Lower leg skin (tissue), 4 donors: Measurements from ENCODE around the gene RALGAPA2. TPM values are rescaled to one million over a fixed set of nuclear protein-coding genes. Genes with fewer than 3 reads are reported as not detected.

Experiments
- DNase-seq, 2 donors: peaks; one replicate each; pipeline ENCODE4 v3.0.0-alpha.2; 2019; ENCODE audit warnings: low spot score in 2 of 2
- H3K4me3 ChIP-seq: fragments of 200-600 bp; sonication (generic); 2 replicates; pipeline ENCODE4 v1.5.1; 2017; ENCODE audit warnings: mild to moderate bottlenecking, low read depth; ENCODE audit not compliant: poor library complexity, severe bottlenecking
- POLR2A ChIP-seq, 2 donors: fragments of 450-650 bp; IDR thresholded peaks; one replicate each; pipeline ENCODE4 v1.6.1; 2016 to 2017; ENCODE audit warnings: antibody characterized with exemption in 2 of 2, mild to moderate bottlenecking in 1 of 2, moderate library complexity in 1 of 2
- WGBS, 2 donors: methylation state at CpG; one replicate each; pipeline ENCODE4 v1.1.5; 2018; 5-methylcytosine and 5-hydroxymethylcytosine counted together
- intact Hi-C: fragments of 100-400 bp; cut with DNase I; formaldehyde crosslinking; loops from one replicate; pipeline ENCODE4 v1.15.0; 2023; ENCODE audit warnings: low total_unique reads
- total RNA-seq, 4 donors: library from RNA; depleted of rRNA; stranded (reverse); fragments of >200 nt; gene quantifications; one replicate each; pipeline ENCODE4 v1.1.0, GENCODE V29; 2016
- TF ChIP-seq, protein P1 (sequence below), 3 donors: fragments of 450-650 bp; IDR thresholded peaks; one replicate each; pipeline ENCODE4 v1.5.1; 2016; ENCODE audit warnings: antibody characterized with exemption in 3 of 3, mild to moderate bottlenecking in 3 of 3, moderate library complexity in 2 of 3

Gene RALGAPA2
- total RNA-seq, 4 donors from 2014 or later = 56.1 to 78.8 (median 60.8) TPM

DNA sequence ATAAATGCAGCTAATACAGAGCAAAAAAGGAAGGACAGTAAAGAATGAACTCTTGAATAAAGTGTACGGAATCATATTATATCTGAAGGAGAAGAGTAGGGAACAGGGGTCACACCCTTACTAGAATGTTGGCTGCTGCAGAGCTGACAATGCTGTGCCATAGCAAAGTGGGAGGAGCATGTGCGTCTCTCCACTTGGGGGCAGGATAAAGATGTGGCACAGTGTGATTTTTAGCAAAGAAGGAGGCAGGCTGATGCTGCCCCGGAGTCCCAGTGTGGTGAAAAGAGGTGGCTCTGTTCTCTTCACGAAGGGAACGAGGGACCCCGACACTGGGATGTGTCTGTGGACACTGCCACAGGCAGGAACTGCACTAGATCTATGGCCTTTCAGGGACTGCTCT is 277.0 kb downstream of the RALGAPA2 start:
- 84 to 88% methylated on average over 6 of the region's 6 CpGs for WGBS, 2 donors
- TF ChIP-seq POLR2A (IDR thresholded peaks at IDR 0.05) = no peak
- TF ChIP-seq, protein P1, sequence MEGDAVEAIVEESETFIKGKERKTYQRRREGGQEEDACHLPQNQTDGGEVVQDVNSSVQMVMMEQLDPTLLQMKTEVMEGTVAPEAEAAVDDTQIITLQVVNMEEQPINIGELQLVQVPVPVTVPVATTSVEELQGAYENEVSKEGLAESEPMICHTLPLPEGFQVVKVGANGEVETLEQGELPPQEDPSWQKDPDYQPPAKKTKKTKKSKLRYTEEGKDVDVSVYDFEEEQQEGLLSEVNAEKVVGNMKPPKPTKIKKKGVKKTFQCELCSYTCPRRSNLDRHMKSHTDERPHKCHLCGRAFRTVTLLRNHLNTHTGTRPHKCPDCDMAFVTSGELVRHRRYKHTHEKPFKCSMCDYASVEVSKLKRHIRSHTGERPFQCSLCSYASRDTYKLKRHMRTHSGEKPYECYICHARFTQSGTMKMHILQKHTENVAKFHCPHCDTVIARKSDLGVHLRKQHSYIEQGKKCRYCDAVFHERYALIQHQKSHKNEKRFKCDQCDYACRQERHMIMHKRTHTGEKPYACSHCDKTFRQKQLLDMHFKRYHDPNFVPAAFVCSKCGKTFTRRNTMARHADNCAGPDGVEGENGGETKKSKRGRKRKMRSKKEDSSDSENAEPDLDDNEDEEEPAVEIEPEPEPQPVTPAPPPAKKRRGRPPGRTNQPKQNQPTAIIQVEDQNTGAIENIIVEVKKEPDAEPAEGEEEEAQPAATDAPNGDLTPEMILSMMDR (IDR thresholded peaks at IDR 0.05) = no peak
- no peak overlapping the region for H3K4me3 ChIP-seq
- DNase-seq = no peak
- intact Hi-C loops = no loop called here

DNA sequence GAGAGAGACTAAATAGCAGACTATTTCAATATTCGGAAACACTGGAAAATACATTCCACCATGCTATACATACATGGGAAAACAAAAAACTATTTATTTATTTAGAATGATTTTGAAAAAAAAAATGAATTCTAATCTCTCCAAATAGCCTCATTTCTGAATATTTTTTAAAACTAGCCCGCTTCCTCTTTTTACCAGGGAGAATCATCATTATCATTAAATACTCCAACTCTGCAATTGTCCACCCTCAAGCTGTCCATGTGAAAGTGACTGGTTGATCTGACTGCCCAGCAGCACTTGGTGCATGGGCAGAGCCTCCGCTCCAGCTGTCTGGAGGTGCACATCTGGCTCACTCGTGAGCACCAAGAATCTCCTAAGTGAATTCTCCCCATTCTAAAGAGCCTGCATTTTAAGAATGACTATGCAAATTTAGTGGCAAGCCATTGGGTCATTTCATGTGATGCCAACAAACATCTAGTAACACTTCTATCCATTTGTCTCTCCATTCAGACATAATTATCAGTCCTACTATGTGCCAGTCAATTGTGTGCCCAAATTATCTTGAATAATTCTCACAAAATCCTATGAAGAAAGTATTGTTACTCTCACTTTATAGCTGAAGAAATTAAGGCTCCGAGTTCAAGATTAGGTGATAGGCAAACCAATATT is 279.7 kb downstream of the RALGAPA2 start:
- TF ChIP-seq, protein P1 (IDR thresholded peaks at IDR 0.05) = no peak
- TF ChIP-seq POLR2A (IDR thresholded peaks at IDR 0.05) = no peak
- DNase-seq = no peak
- intact Hi-C loops = no loop called here
- 87 to 96% methylated on average over 5 of the region's 5 CpGs for WGBS, 2 donors
- no peak overlapping the region for H3K4me3 ChIP-seq

DNA sequence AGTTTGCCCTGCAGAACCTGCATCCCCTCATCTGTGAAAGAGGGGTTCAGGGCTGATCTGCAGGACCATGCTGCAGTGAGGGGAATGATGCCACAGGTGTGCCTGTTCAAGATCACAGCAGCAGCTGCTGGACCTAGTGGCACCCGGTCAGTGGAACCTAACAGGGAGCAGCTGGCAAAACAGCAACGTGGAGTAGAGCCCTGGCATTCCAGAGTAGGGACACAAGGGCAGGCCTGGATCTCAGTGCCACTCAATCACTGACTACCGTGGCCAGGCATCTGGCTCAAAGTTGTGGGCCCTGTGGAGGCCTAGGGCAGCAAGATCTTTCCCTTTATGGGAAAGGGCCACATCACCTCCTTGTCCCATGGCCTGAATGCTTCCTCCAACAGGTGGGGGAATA is 282.4 kb downstream of the RALGAPA2 start:
- DNase-seq = no peak
- WGBS, 2 donors = 85 to 92% methylated on average over 3 of the region's 3 CpGs
- TF ChIP-seq, protein P1 (IDR thresholded peaks at IDR 0.05) = no peak
- TF ChIP-seq POLR2A (IDR thresholded peaks at IDR 0.05) = no peak
- H3K4me3 ChIP-seq = no peak overlapping the region
- intact Hi-C loops = no loop called here

DNA sequence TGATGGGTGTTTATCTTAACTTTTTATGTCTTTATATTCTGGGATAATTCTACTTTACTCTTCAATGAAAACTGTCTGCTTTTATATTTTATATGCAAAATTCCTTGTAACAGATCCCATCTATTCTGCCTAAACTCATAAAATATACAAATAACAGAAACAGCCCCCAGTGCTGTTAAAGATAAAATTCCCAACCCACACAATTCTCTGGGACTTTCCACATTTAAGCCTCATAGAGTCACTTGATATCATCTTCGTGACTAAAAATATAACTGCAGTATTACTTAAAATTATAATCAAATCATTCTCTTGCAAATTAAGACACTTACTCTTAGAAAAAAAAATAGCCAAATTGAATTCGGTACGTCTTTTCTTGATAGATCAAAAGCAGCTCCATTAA is 284.4 kb downstream of the RALGAPA2 start:
- 74 to 76% methylated on average over 3 of the region's 3 CpGs for WGBS, 2 donors
- no peak overlapping the region for H3K4me3 ChIP-seq
- DNase-seq = no peak
- intact Hi-C loops = no loop called here
- TF ChIP-seq, protein P1 (IDR thresholded peaks at IDR 0.05) = no peak
- TF ChIP-seq POLR2A (IDR thresholded peaks at IDR 0.05) = no peak

DNA sequence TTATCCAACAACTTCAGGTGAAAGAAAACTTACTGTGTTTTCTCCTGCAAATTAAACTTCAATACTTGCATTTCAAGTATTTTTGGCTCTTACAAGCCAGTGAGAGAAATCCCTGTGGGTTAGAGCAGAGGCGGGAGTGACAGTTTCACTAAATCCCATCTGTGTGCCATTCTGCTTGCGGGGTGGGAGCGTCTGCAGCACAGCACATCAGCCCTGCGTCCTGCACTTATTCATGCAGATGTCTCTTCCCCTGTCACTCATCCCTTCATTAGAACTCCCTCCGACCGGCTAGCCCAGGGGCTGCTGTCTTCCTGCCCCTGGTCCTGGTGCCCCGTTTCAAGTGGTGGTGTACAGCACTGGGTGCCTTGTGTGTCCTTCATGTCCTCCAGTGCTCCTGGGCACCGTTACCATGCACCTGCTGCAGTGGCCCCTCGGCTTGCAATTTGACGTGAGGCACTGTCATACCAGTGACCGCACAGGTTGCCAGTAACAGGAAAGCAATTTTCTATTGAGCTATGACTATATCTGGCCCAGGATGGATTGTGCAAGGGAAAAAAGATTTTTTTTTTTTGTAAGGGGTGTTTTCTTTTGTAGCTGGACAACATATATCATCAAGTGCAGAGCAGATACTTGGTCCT is 285.1 kb downstream of the RALGAPA2 start:
- TF ChIP-seq POLR2A (IDR thresholded peaks at IDR 0.05) = no peak
- TF ChIP-seq, protein P1 (IDR thresholded peaks at IDR 0.05) = no peak
- DNase-seq = no peak
- intact Hi-C loops = no loop called here
- H3K4me3 ChIP-seq = no peak overlapping the region
- WGBS, 2 donors = 77 to 83% methylated on average over 11 of the region's 11 CpGs

DNA sequence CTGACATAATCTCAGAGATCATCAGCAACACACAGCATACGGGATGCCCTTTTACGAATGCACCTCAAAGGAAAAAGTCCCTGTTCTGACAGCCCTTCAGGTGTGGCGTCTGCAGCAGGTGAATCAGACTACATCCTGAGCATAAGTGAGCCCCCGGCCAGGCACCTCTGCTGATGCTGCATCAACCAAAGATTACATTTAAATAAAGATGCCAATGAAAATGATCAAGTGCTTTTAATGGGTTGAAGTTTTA is 285.9 kb downstream of the RALGAPA2 start:
- TF ChIP-seq POLR2A (IDR thresholded peaks at IDR 0.05) = no peak
- TF ChIP-seq, protein P1 (IDR thresholded peaks at IDR 0.05) = no peak
- 72 to 90% methylated on average over 4 of the region's 4 CpGs for WGBS, 2 donors
- intact Hi-C loops = no loop called here
- H3K4me3 ChIP-seq = no peak overlapping the region
- DNase-seq = no peak
